Parathyroid adenoma (tissue), 2 donors: Measurements from ENCODE around the gene SIPA1L3.

Experiments used
- H2AFZ ChIP-seq: fragments of 300-600 bp; sonication (generic); one replicate; pipeline ENCODE4 v1.7.0; 2017; ENCODE audit warnings: antibody characterized with exemption, mild to moderate bottlenecking
- H3K27ac ChIP-seq: fragments of 300-600 bp; sonication (generic); one replicate; pipeline ENCODE4 v1.7.0; 2017
- H3K27me3 ChIP-seq: fragments of 300-600 bp; sonication (generic); one replicate; pipeline ENCODE4 v1.7.0; 2017; ENCODE audit warnings: low read length; ENCODE audit not compliant: control insufficient read depth, insufficient read depth
- H3K36me3 ChIP-seq: fragments of 300-600 bp; sonication (generic); one replicate; pipeline ENCODE4 v1.7.0; 2017; ENCODE audit warnings: low read length; ENCODE audit not compliant: control insufficient read depth, insufficient read depth
- H3K4me1 ChIP-seq: fragments of 300-600 bp; sonication (generic); one replicate; pipeline ENCODE4 v1.7.0; 2017; ENCODE audit warnings: control low read depth
- H3K4me2 ChIP-seq: fragments of 300-600 bp; sonication (generic); one replicate; pipeline ENCODE4 v1.7.0; 2017; ENCODE audit warnings: low read length
- H3K4me3 ChIP-seq: fragments of 300-600 bp; sonication (generic); one replicate; pipeline ENCODE4 v1.7.0; 2017; ENCODE audit warnings: low read depth, low read length
- H3K79me2 ChIP-seq: fragments of 300-600 bp; sonication (generic); one replicate; pipeline ENCODE4 v1.7.0; 2017; ENCODE audit warnings: control low read depth
- H3K9ac ChIP-seq: fragments of 300-600 bp; sonication (generic); one replicate; pipeline ENCODE4 v1.7.0; 2017; ENCODE audit warnings: mild to moderate bottlenecking
- H3K9me3 ChIP-seq: fragments of 300-600 bp; sonication (generic); one replicate; pipeline ENCODE4 v1.7.0; 2017; ENCODE audit warnings: low read length; ENCODE audit not compliant: control insufficient read depth
- CTCF ChIP-seq: fragments of 300-600 bp; sonication (generic); IDR thresholded peaks from one replicate; pipeline ENCODE4 v1.7.0; 2017; ENCODE audit warnings: antibody characterized with exemption, mild to moderate bottlenecking
- donor health status: primary hyperparathyroidism.

SIPA1L3 gene

GRCh38 chr19:38165335-38165734 is 258.3 kb downstream of the SIPA1L3 start:
- Histone ChIP-seq H3K27ac (no peak overlapping the region), H3K4me2 (no peak overlapping the region), H3K27me3 (no peaks in the 10 kb centered on the region), H3K4me1 (no peaks in the 10 kb centered on the region), H3K4me3 (no peak overlapping the region), H3K79me2 (no peaks in the 10 kb centered on the region), H3K36me3 (no peaks in the 10 kb centered on the region), H3K9ac (no peak overlapping the region), H3K9me3 (no peaks in the 10 kb centered on the region), H2AFZ (no peak overlapping the region)
- no peak for TF ChIP-seq CTCF

- Histone ChIP-seq H3K4me3 (no peak overlapping the region), H3K4me1 (no peaks in the 10 kb centered on the region), H2AFZ (no peak overlapping the region), H3K36me3 (no peaks in the 10 kb centered on the region), H3K27me3 (no peaks in the 10 kb centered on the region), H3K27ac (no peak overlapping the region), H3K79me2 (no peaks in the 10 kb centered on the region), H3K4me2 (no peak overlapping the region), H3K9me3 (no peaks in the 10 kb centered on the region), H3K9ac (no peak overlapping the region)
- TF ChIP-seq CTCF = no peak
These were observed 261.6 kb downstream of the SIPA1L3 start for GRCh38 chr19:38168637-38169036.

DNA sequence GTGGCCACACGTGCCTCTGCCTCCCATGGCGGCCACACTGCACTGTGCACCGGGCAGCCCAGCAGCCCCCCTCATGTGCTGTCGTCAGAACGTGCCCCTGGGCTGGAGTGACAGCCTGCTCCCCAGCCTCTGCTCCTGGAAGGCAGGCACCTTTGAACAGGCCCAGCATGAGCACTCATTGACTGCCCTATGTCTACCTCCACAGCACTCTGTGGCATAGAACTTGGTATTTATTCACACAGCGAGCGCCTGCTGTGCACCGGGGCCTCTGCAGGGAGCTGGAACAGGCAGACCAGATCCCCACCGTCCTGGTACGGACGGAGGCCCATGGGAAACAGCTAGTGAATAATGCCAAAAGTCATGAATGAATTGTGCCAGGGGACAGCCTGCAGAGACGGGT is 263.3 kb downstream of the SIPA1L3 start:
- no peaks in the 10 kb centered on the region for H3K36me3 ChIP-seq
- no peak overlapping the region for H3K4me3 ChIP-seq
- no peak overlapping the region for H3K9ac ChIP-seq

GRCh38 chr19:38172001-38172400 is 265.0 kb downstream of the SIPA1L3 start:
- Histone ChIP-seq H3K36me3 (no peaks in the 10 kb centered on the region), H3K9ac (no peak overlapping the region), H2AFZ (no peak overlapping the region), H3K27me3 (no peaks in the 10 kb centered on the region), H3K4me3 (no peak overlapping the region), H3K27ac (no peak overlapping the region), H3K9me3 (no peaks in the 10 kb centered on the region), H3K79me2 (no peaks in the 10 kb centered on the region), H3K4me1 (no peaks in the 10 kb centered on the region), H3K4me2 (no peak overlapping the region)
- no peak for TF ChIP-seq CTCF

More for the DNA sequence above, 263.3 kb downstream of the SIPA1L3 start:
- no peak for TF ChIP-seq CTCF
- H2AFZ ChIP-seq = no peak overlapping the region
- H3K9me3 ChIP-seq = no peaks in the 10 kb centered on the region
- no peaks in the 10 kb centered on the region for H3K27me3 ChIP-seq
- H3K4me1 ChIP-seq = no peaks in the 10 kb centered on the region
- H3K27ac ChIP-seq = no peak overlapping the region
- H3K4me2 ChIP-seq = no peak overlapping the region
- H3K79me2 ChIP-seq = no peaks in the 10 kb centered on the region

DNA sequence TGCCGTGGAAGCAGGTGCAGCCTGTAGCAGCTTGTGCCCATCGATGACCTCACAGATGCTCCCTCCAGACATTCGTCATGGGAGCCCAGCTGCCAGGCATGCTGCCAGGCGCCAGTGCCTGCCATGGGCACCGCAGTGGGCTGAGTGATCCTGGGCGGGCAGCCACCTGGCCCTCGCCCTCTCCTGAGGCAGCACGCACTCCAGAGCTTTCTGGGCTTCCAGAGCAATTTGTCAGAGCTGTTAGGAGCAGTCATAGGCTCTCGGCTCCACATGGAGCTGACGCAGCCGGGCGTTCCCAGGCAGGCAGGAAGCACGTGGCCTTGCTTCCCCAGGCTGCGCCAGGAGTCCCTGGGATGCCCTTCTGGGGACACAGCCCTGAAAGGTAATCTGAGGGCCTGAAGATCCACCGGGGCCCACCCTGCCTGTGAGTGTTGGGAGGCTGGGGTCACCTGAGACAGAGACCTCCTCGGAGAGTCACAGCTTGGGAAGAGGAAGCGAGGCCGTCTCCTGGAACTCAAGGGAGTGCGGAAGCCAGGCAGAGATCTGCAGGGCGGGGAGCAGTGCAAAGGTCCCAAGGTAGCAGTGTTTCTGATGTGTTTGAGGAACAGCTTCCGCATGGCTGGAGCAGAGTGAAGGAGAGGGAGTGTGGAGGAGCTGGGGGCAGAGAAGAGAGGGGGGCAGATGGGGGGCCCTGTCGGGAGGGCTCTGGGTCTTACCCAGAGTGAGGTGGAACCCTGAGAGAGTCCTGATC is 266.5 kb downstream of the SIPA1L3 start:
- Histone ChIP-seq H3K4me3 (no peak overlapping the region), H3K4me1 (no peaks in the 10 kb centered on the region), H3K9me3 (no peaks in the 10 kb centered on the region), H3K9ac (no peak overlapping the region), H2AFZ (no peak overlapping the region), H3K36me3 (no peaks in the 10 kb centered on the region), H3K79me2 (no peaks in the 10 kb centered on the region), H3K27me3 (no peaks in the 10 kb centered on the region), H3K4me2 (no peak overlapping the region), H3K27ac (no peak overlapping the region)
- TF ChIP-seq CTCF = no peak
